Transverse colon (tissue), 3 donors: Measurements from ENCODE around the gene DPEP3.
"Not testable (repeated sequence)": the region's sequence is repeated elsewhere in the genome, so short reads cannot be mapped to it uniquely, and the experiment has no call there.

Experiments
- POLR2A ChIP-seq: fragments of 450-650 bp; IDR thresholded peaks from one replicate; pipeline ENCODE4 v1.6.1; 2016; ENCODE audit warnings: antibody characterized with exemption, mild to moderate bottlenecking, moderate library complexity
- TF ChIP-seq, protein P1 (sequence below), 5 experiments: fragments of 200-600 bp in 3 of 5; fragments of 450-650 bp in 2 of 5; sonication (generic) in 3 of 5; IDR thresholded peaks; 1 replicate in 2 of 5; 2 replicates in 3 of 5; pipeline ENCODE4 v1.5.1; 2016 to 2017; ENCODE audit warnings: antibody characterized with exemption in 5 of 5, inconsistent platforms in 3 of 5, mild to moderate bottlenecking in 2 of 5, moderate library complexity in 1 of 5

DNA sequence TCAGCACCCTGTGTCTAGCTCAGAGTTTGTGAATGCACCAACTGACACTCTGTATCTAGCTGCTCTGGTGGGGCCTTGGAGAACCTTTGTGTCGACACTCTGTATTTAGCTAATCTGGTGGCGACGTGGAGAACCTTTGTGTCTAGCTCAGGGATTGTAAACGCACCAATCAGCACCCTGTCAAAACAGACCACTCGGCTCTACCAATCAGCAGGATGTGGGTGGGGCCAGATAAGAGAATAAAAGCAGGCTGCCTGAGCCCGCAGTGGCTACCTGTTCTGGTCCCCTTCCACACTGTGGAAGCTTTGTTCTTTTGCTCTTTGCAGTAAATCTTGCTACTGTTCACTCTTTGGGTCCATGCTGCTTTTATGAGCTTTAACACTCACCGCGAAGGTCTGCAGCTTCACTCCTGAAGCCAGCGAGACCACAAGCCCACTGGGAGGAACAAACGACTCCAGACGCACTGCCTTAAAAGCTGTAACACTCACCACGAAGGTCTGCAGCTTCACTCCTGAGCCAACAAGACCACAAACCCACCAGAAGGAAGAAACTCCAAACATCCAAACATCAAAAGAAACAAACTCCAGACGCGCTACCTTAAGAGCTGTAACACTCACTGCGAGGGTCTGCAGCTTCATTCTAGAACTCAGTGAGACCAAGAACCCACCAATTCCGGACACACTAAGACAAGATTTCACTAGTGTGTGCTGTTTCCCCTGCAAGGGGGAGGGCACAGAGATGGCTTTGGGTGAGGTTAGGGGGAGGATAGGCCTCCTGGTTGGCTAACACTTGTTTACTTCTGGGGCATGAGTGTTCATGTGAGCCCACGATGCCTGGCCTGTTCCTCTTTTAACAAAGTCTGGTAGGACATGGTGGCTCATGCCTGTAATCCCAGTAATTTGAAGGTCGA, 18.7 kb upstream of the DPEP3 start, which contains the start of gene DPEP2:
- TF ChIP-seq POLR2A: peak; percentile 50
- TF ChIP-seq, protein P1, sequence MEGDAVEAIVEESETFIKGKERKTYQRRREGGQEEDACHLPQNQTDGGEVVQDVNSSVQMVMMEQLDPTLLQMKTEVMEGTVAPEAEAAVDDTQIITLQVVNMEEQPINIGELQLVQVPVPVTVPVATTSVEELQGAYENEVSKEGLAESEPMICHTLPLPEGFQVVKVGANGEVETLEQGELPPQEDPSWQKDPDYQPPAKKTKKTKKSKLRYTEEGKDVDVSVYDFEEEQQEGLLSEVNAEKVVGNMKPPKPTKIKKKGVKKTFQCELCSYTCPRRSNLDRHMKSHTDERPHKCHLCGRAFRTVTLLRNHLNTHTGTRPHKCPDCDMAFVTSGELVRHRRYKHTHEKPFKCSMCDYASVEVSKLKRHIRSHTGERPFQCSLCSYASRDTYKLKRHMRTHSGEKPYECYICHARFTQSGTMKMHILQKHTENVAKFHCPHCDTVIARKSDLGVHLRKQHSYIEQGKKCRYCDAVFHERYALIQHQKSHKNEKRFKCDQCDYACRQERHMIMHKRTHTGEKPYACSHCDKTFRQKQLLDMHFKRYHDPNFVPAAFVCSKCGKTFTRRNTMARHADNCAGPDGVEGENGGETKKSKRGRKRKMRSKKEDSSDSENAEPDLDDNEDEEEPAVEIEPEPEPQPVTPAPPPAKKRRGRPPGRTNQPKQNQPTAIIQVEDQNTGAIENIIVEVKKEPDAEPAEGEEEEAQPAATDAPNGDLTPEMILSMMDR (IDR thresholded peaks at IDR 0.05): not testable (repeated sequence)
